ENCODE measurements around the gene DLGAP1.
"Not testable (repeated sequence)": the region's sequence is repeated elsewhere in the genome, so short reads cannot be mapped to it uniquely, and the experiment has no call there.

DLGAP1 gene

DNA sequence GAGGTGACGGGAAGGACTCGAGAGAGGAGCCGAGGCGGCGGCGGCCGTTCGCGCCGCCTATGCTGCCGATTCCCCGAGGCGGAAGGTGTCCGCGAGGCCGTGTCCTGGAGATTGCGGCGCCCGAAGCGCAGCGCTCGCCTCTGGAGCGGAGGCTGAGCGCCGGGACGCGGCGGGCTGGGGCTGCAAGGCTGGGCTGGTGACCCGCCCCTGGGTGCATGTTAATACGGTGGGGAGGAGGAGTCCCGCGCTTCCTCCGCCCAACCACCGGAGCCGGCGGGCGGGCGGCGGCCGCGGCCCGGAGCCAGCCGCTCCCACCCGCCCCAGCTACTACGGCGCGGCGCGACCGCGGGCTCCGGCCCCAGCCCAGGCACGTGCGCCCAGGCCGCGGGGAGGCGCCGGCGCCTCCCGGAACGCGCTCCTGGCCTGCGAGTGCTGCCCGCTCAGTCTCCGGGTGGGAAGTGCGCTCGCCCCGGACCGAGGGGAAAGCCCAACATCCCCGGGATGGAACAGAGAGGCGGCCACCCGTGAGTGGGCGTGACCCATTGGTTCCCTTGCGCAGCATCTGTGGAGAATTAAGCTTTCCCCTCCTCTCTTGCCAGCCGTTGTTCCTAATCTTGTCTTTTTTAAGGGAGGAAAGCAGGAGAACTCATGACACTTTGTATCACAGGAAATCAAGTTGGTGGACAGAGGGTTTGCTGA, at the start of gene DLGAP1:
Gene DLGAP1, minus strand, starts transcription at position 195 of the 699 bp plus-strand sequence.
- DNase-seq = no peak

DNA sequence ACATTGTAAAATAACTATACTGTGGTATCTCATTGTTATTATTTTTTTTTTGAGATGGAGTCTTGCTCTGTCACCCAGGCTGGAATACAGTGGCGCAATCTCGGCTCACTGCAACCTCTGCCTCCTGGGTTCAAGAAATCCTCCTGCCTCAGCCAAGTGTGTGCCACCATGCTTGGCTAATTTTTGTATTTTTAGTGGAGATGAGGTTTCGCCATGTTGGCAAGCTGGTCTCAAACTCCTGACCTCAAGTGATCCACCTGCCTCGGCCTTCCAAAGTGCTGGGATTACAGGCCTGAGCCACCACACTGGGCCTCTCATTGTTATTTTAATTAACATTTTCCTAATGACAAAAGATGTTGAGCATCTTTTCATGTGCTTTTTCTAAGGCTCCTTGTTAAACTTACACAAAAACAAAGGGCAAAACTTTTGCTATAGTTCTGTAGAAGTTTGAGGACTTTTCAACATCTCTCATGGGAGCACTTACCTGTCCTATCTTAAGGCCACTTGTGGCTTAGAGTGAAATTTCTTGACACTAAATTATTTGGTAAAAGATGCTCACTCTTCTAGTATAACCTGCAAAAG, 39.7 kb upstream of the DLGAP1 start:
- DNase-seq = not testable (repeated sequence)

DNA sequence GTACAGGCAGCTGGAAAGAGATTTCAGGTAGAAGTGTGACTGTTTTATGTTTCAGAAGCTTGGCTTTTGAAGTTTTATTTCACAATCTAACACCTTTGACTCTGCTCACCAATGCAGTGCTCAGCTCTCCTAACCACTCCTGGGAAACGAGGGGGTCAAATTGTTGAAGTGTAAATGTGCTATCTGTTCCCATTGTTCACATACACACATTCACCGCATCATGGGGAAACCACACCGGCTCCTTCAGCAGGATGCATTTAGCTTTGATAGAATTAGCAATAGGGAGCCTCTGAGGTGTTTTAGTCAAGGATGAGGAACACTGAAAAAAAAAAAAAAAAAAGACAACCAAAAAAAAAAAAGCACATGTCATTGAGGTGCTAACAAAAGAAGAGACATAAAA, 13.4 kb upstream of the DLGAP1 start:
- no peak for DNase-seq

DNA sequence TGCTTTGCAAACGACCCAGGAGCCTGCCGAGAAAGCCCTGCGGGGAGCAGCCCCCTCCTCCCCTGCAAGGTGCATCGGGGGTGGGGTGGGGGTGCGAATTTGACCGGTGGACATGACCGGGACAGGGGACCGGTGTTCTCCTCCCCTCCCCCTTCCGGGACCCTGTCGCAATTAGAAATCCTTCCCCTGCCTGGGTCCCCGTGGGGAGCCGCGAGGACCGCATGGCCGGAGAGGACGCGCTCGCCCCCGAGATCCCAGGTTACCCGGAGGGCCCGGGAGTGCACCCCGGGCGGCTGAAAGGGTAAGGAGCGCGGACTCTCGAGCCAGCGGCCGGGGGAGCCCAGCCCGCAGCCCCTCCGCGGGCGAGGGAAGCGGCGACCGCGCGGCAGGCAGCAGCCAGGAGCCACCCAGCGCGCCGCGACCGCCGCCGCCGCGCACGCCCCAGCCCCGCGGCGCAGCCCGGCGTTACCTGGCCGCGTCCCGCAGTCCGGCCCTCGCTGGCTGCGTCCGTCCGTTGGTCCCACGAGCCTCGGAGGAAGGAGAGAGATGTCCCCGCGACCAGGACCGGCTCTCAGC, 482 bp downstream of the DLGAP1 start:
- no peak for DNase-seq

DNA sequence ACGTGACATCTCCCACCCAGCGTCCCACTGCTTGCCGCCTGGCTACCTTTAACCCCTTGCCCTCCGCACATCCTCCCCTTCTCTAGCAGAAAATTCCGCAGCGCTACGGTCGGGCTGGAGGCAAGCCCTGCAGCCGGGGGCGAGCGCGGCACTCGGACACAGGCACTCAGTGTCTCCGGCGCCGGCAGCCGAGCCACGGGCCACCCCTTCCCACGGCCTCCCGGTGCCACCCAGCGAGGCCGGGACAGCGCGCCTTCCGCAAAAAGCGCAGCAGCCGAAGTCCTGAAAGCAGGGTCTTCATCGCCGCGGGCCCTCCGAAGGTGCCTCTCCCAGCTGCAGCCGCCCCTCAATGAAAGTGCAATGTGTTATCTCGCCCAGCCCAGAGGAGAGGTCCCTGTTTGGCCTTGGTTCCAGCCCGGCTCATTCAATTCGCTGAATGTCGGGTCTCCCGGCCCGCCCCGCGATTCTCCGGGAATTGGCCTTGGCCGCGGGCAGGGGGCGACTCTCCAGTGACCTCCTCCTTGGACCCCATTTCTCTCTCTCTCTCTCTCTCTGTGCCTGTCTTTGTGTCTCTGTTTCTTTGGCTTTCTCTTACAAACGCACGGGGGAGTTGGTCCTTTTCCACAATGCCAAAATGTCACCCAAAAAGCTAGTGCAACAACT, 1.1 kb downstream of the DLGAP1 start:
- DNase-seq = no peak

DNA sequence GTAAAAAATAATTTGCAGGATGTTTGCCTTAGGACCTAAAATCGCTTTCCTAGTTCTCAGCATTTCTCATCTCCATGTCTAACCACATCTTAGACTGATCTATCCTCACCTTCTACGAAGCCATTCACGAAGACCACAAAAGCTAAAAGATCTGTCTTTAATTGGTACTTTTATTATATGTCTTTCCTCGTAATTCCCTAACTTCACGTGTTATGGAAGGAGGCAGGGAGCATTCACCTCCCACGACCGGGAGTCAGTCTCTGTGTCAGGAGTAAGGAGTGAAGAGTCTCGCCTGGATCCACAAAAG, 1.6 kb downstream of the DLGAP1 start:
- DNase-seq = no peak

DNA sequence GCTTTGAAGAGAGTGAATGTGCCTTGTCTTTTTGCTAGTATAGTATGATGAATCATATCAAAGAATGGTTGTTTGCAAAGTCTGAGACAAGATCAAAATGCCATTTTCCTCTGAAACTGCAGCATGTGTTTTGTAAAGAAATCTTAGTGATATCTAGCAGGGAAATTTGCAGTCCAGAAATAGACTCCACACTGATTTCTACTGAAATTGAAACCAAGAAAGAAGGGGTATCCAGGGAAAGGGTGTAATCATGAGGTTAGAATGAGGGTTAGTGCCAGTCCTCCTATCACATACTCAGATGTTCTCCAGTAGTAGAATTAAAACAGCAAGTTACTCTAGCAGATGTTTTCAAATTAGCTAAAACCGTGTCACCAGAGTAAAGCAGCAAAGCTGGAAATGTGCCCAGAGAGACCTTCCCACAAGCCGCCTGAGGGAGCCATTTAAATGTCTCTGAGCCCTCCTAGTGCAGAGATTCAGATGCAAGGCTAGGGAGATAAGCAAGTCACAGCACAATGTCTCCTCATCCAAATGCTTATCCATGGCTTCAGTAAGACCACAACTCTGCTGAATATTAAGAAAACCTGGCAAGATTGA, 4.9 kb downstream of the DLGAP1 start:
- no peak for DNase-seq

DNA sequence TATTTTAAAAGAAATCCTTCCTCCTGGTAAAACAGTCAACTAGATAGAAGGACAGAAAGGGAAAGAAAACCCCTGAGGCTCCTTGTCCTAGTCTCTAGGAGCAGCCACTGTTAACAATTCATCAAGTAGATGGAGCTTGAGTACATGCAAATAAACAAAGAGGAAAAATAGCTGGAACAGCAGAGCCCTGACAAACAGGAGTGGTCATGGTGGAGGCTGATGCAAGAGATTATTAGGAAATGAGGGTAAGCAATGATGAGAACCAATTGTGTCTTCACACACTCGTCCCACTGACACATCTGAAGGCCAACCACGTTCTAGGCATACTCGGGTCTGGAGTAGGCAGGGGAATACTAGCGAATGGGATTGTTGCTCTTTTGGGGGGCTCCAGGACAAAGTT, 9.2 kb downstream of the DLGAP1 start:
- no peak for DNase-seq

DNA sequence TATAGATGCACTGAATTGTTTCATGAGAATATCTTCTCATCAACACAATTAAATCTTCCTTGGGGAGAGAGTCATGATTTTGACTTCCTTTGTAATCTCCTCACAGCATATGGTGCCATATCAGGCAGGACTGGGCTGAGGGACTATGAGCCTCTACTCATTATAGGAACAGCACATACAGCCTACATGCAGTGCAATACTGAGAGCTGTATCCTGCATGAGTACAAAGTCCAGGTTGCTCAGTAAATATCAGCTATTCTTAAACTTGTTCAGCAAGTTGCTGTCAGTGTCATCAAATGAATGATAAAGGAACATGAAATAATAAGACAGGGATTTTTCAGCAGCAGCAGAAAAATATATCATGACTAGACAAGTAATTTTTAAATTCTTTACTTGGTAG, 10.8 kb downstream of the DLGAP1 start:
- DNase-seq = no peak

DNA sequence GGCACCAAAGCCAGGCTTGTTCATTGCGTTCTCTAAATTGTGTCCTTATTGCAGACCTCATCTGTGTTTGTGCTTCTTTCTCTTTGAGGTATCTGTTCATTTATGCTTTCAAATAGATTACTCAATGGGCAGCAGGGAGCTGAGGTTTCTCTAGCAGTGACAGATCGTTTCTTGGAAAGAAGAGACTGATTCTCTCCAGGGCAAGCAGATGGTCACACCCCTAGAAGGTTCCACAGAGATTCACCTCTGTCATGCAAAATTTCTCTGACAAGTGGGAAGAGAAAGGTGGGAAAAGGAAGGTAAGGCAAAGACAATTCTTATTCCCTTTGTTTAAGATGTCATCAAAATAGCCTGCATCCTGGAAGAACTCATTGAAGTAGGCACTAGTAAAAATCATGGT, 14.0 kb downstream of the DLGAP1 start:
- no peak for DNase-seq

DNA sequence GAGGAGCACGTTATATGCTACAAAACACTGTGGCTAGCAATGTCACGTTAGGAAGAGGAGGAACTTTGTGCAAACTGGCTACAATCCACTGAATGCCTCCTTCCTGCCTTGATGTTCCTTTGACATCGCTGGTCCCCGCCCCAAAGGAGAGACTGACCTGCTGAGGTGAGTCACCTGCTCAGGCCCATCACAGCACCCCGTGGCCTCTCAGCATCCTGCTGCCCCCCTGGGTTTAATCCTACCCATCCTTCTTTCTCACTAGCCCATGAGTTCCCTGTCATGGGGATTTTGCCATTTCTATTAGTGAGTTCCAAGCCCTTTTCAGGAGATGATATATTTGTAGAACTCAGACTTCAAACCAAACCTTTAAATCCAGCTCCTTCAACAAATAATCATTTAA, 16.2 kb downstream of the DLGAP1 start:
- no peak for DNase-seq

DNA sequence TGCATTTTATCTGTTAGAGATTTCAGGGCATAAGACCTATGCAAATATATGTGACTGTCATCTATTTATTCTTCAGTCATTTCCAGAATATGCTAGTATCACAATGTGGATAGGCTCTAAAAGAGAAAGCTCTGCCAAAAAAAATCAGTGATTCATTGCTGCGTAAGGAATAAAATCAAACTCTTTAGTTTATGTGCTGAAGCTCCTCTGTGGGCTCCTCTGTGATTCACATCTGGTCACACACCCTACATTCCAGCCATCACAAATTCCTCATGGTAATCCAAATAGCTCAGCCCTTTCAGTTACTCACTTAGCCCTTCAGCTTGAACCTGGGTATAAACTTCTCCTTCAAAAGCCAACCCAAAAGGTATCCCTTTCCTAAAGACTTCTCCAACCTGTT, 21.4 kb downstream of the DLGAP1 start:
- no peak for DNase-seq

DNA sequence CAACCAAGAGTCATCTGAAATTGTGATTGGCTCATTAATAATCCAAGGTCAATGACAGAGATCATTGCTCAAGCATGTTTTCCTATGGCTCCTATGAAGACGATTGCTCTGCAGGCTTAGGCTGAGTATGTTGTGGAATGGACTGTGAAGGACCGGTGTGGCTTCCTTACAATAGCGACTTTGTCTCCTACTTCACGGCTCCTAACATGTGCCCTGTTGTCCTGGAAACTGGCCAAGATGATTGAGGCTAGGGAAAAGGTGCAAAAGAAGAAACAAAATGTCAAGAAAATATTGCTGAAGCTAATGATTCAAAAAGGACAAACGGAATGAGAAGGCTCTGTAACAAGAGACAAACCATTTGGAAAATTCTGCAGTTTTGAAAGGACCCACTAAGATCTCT, 24.3 kb downstream of the DLGAP1 start:
- no peak for DNase-seq

DNA sequence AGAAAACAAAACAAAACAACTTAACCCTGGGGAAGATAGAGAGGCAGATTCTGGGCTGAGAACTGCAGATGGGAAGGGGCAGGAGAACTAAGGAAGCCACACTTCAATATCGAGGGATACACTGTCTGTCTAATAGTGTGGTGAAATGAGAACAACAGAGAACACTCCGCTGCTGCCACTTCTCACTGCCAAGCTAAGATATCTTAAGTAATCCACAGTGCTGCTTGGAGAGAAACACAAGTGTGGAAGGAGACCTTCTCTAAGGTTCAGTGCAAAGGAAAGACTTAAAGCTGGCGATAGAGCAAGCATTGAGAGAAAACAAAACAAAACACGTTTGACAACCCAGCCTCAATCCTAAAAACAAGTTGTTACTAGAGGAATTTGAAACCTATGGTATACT, 37.4 kb downstream of the DLGAP1 start:
- no peak for DNase-seq

DNA sequence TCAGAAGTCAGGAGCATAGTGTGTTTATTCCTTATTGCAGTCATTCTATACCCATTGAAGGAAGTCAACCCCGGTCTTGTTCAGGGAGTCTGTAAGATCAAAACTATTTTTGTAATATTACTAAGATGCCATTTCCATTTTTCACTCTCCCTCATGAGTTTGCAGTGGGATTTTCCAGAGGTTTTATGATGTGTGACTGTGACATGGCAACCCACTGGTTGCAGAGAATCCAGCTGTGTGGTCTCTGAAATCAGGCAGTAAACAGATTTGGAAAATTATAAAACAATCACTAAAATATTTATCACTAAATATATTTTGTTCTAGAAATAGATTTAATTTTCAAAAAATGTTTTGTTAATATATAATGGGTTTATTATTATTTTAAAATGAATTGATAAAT, 38.1 kb downstream of the DLGAP1 start:
- DNase-seq = no peak

DNA sequence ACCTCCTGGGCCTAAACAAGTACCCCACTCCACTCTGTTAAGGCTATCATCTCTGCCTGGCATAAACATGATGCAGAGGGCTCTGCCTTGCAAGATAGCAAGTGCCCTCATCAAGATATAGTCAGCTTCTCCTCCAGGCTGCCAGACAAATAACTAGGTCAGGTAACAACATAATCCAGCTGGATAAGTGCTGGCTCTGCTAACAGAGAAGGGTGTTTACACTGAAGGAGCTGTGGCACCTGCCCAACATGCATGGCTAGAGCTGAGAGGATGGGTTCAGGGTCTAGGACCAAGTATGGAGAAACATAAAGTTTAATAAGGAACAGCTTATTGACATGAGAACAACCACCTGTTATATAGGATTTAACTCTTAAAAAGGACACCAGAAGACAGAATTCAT, 42.8 kb downstream of the DLGAP1 start:
- DNase-seq = no peak

DNA sequence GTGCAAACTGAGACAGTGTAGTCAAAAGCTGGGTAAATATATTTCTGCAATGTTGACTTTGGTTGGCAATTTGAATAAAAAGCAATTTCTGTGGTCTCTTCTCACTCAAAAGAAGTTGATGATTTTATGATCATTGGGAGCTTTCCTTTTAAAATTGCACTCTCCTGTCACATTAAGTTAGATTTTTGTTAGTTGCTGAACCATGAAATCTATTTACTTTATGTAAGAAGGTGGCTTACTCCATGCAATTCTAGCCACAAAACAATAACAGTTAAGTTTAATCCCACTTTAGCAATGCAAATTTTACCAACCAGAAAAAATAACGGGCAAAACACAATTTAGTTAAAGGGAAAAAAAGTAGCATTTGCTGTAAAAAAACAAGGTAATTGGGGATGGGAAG, 48.3 kb downstream of the DLGAP1 start:
- DNase-seq = no peak

DNA sequence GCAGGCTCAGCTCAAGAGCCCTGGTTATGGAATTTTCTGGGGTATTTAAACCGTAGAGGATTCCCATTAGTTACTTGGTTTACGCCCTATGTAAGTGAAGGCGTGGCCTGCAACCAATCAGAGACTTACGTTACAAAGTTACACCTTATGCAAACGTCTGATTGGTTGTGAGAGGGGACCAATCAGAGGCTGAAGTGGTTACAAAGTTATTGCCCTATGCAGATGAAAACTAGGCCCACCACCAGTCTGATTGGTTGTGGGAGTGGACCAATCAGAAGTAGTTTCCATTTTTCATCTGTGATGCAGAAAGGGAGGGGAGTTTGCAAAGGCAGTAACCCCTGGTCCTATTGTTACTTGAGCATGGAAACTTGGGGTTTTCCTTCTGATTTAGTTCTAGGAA, 49.1 kb downstream of the DLGAP1 start:
- DNase-seq = no peak

DNA sequence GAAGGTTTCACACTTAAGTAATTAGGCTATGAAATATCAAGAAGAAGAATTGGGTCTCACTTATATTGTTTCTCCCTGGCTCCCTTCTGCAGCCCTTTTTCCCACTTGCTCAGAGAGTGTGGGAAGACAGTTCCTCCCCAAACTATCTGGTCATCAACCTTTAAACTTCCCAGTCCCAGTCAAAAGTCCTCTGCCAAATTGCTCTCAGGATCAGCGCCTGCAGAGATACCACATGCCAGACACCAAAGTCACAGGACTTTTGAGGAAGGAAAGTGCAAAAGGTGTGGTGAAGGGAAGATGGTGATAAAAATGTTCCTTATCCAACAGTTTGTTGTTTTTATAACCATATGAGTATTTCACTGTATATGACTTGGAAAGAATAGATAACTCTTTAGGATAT, 51.3 kb downstream of the DLGAP1 start:
- no peak for DNase-seq

DNA sequence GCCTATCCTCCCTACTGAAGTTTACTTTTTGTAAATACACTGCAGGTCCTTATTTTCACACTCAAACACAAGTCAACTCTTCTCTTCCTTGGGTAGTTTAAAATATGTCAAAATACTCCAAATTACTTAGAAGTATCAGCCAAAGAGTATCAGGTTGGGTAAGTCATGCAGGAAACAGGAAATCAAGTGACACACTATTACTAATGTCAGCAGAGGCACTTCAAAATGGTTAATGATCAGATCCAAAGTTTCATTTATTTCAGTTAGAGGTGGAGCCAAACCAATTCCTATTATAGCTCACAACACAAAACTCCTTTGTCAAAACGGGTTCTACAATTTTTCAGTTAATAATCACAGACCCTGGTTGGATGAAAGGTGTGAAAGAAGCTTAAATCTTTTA, 54.2 kb downstream of the DLGAP1 start:
- no peak for DNase-seq

DNA sequence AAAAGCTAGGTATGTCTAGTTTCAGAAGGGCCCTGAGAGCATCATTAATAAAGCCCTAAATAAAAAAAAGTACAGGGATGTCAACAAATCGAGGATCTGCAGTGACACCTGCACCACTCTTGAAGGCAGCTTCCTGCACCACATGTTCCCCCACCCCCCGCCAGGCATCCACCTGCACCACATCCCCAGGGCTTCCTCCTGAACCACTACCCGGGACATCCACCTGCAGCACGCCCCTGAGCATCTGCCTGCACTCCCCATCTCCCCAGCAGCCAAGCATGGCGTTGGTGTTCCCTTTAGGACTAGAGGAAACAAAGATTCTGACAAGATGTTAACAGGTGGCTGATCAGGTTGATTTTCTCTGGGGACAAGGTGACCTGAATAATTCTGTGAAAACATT, 55.2 kb downstream of the DLGAP1 start:
- no peak for DNase-seq

DNA sequence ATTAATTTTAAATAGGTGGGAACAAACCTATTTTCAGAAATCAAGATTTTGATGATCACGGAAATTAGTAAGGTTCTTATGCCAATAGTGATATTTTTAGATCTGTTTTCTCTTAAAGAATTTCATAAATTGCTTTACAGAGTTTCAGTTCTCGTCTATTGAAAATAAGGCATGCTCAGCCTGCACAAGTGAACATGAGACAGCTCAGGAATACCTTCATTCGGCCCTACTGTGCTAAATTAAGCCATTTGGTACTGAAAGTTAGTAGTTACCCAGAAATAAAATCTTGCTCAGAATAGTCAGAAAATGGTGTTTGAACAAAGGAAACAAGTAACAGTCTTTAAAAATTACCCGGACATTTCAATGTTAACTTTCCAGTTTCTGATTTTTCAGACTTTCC, 60.4 kb downstream of the DLGAP1 start:
- DNase-seq = no peak

DNA sequence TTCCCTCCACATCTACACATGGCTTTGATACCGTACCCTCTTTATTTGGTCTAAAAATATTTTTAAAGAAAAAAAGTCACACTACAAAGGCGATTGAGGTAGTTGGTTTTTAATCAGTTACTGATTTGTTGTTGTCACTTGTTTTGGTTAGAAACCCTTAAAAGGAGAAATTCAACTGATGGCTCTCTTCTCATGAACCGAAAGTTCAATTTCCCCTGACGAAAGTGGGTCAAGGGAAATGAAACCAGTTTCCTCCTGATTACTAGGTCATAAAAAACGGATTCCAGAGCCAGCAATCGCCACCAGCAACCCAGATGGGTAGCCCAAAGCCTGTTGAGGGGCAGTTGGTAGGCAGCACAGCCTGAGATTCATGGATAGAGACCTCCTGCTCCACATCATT, 63.2 kb downstream of the DLGAP1 start:
- DNase-seq = no peak

DNA sequence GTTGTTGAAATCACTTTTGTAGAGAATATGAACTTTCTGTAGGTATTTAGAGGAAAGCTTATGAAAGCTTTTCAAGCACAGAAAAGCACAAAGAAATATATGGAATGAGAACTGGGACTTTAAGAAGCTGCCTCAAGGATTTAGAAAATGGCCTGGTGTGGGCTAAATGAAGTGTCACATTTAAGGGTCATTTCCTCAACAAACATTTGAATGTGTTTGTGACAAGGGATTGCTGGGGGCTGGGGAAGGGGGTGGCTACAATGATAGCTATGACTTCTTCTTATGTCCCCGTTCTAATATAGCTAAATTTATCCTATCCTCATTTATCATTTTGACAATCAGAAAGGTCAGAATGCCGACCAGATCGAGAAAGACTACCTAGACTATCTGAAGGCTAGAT, 69.2 kb downstream of the DLGAP1 start:
- DNase-seq = no peak

Data from cortex of kidney (tissue), 1 donor.